Gastrocnemius medialis (tissue), 4 donors: Measurements from ENCODE around the gene SPANXN4. TPM values are rescaled to one million over a fixed set of nuclear protein-coding genes. Genes with fewer than 3 reads are reported as not detected.

ENCODE experiments used
- ATAC-seq, 2 donors: fragments of 150-250 bp; one replicate each; pipeline ENCODE4 v1.9.1; 2016
- DNase-seq, 2 donors: peaks; one replicate each; pipeline ENCODE4 v3.0.0-alpha.2; 2019
- H3K27ac ChIP-seq, 4 donors: fragments of 200-600 bp; sonication (generic); 1 replicate in 1 of 4; 2 replicates in 3 of 4; pipeline ENCODE4 v1.5.1; 2016 to 2018; ENCODE audit warnings: mild to moderate bottlenecking in 2 of 4, moderate library complexity in 1 of 4
- H3K27me3 ChIP-seq, 3 donors: fragments of 200-600 bp; sonication (generic) in 2 of 3; 1 replicate in 1 of 3; 2 replicates in 2 of 3; pipeline versions ENCODE4 v1.5.1 to v1.6.0; 2016 to 2019; ENCODE audit warnings: mild to moderate bottlenecking in 1 of 3, moderate library complexity in 1 of 3
- H3K36me3 ChIP-seq, 2 donors: fragments of 200-600 bp; sonication (generic) in 1 of 2; one replicate each; pipeline ENCODE4 v1.5.1; 2017 to 2018
- H3K4me1 ChIP-seq, 2 donors: fragments of 200-600 bp; sonication (generic) in 1 of 2; one replicate each; pipeline ENCODE4 v1.5.1; 2016 to 2017; ENCODE audit warnings: mild to moderate bottlenecking in 2 of 2
- H3K4me3 ChIP-seq, 4 donors: fragments of 200-600 bp; sonication (generic) in 3 of 4; 1 replicate in 1 of 4; 2 replicates in 3 of 4; pipeline ENCODE4 v1.5.1; 2016 to 2019; ENCODE audit warnings: mild to moderate bottlenecking in 2 of 4
- H3K9me3 ChIP-seq, 3 donors: fragments of 200-600 bp; sonication (generic) in 2 of 3; 1 replicate in 1 of 3; 2 replicates in 2 of 3; pipeline ENCODE4 v1.5.1; 2016 to 2019
- POLR2A ChIP-seq, 2 donors: fragments of 450-650 bp; IDR thresholded peaks; one replicate each; pipeline ENCODE4 v1.6.1; 2017; ENCODE audit warnings: antibody characterized with exemption in 2 of 2, mild to moderate bottlenecking in 2 of 2, moderate library complexity in 2 of 2
- in situ Hi-C, 4 donors: fragments of 200-750 bp; cut with MboI; loops; one replicate each; pipeline versions ENCODE4 v1.15.0 to v1.8.0; 2017; ENCODE audit warnings: low sequenced_read_pairs in 4 of 4
- intact Hi-C: fragments of 100-400 bp; cut with DNase I; formaldehyde crosslinking; loops from one replicate; pipeline ENCODE4 v1.15.1; 2023; ENCODE audit warnings: low total_unique reads
- total RNA-seq, 4 donors: library from RNA; depleted of rRNA; stranded (reverse); fragments of >200 nt; gene quantifications; one replicate each; pipeline versions ENCODE4 v1.1.0 to v1.2.3, GENCODE V29; 2016
- TF ChIP-seq, protein P1 (sequence below), 5 experiments: fragments of 450-650 bp in 3 of 5; fragments of 200-600 bp in 2 of 5; sonication (generic) in 2 of 5; IDR thresholded peaks in 4 of 5; conservative IDR thresholded peaks in 1 of 5; 1 replicate in 4 of 5; 2 replicates in 1 of 5; pipeline ENCODE4 v1.5.1; 2016 to 2019; ENCODE audit warnings: antibody characterized with exemption in 5 of 5, mild to moderate bottlenecking in 3 of 5, moderate library complexity in 3 of 5

SPANXN4 gene
- total RNA-seq, 4 donors from 2014 or later = not detected

GRCh38 chrX:142998447-142999198, 27.1 kb upstream of the SPANXN4 start:
- H3K9me3 ChIP-seq = no peaks in the 10 kb centered on the region
- no peaks in the 10 kb centered on the region for H3K27me3 ChIP-seq
- TF ChIP-seq, protein P1, sequence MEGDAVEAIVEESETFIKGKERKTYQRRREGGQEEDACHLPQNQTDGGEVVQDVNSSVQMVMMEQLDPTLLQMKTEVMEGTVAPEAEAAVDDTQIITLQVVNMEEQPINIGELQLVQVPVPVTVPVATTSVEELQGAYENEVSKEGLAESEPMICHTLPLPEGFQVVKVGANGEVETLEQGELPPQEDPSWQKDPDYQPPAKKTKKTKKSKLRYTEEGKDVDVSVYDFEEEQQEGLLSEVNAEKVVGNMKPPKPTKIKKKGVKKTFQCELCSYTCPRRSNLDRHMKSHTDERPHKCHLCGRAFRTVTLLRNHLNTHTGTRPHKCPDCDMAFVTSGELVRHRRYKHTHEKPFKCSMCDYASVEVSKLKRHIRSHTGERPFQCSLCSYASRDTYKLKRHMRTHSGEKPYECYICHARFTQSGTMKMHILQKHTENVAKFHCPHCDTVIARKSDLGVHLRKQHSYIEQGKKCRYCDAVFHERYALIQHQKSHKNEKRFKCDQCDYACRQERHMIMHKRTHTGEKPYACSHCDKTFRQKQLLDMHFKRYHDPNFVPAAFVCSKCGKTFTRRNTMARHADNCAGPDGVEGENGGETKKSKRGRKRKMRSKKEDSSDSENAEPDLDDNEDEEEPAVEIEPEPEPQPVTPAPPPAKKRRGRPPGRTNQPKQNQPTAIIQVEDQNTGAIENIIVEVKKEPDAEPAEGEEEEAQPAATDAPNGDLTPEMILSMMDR (IDR thresholded peaks at IDR 0.05 in 4 of 5, conservative IDR thresholded peaks at IDR 0.05 in 1 of 5) = no peak
- no peak for TF ChIP-seq POLR2A (IDR thresholded peaks at IDR 0.05)
- no peak overlapping the region for H3K4me3 ChIP-seq
- in situ Hi-C loops = no loop called here
- intact Hi-C loops = no loop called here
- ATAC-seq (no peak), DNase-seq (no peak)
- H3K4me1 ChIP-seq = no peaks in the 10 kb centered on the region
- no peaks in the 10 kb centered on the region for H3K36me3 ChIP-seq
- H3K27ac ChIP-seq = no peak overlapping the region

DNA sequence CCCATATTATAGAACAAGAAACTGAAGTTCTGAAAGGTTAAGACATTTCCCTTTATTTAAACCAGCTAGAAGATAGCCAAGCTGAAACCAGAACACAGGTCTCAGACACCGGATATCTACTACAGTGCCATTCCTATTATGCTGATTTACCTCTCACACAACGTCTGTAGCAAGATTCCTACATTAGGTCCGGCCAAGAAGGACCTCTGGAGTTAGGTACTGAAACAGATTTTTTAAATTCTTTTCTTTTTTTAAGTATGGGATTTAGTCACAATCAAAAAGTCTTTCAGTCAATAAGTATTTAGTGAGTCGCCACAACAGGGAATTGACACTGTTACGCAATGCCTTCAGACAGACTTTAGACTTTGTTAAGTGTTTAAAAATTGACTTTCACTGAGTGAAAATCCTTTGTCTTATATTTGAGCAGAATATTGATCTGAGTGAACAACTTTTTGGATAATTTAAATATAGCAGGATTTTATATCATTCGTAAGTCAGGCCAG, 26.5 kb upstream of the SPANXN4 start:
- Histone ChIP-seq H3K4me3 (no peak overlapping the region), H3K27me3 (no peaks in the 10 kb centered on the region), H3K4me1 (no peaks in the 10 kb centered on the region), H3K36me3 (no peaks in the 10 kb centered on the region), H3K9me3 (no peaks in the 10 kb centered on the region), H3K27ac (no peak overlapping the region)
- DNase-seq (no peak), ATAC-seq (no peak)
- intact Hi-C loops (no loop called here), in situ Hi-C loops (no loop called here)
- TF ChIP-seq, protein P1 (IDR thresholded peaks at IDR 0.05 in 4 of 5, conservative IDR thresholded peaks at IDR 0.05 in 1 of 5) = no peak
- TF ChIP-seq POLR2A (IDR thresholded peaks at IDR 0.05) = no peak

DNA sequence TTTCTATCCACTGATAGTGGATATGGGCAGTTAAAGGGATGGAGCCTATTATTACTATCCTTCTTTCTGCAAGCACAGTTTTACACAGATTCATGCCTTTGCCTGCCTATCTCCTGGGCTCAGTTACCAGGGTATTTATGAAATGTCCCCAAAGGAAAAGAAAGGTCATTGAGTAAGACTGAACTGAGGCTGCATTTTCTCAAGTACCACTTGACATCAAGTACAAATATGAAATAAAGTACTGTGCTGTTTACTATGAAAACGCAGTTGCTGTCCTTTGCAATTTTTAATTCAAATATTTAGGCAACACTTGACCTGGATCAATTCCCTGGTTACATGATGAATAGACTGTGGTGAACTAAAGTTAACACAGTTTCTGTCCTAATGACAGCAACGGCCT, 23.5 kb upstream of the SPANXN4 start:
- H3K27me3 ChIP-seq = no peaks in the 10 kb centered on the region
- H3K4me1 ChIP-seq = no peaks in the 10 kb centered on the region
- H3K9me3 ChIP-seq = no peaks in the 10 kb centered on the region
- H3K27ac ChIP-seq = no peak overlapping the region
- no peak overlapping the region for H3K4me3 ChIP-seq
- intact Hi-C loops = no loop called here
- no peak for DNase-seq
- ATAC-seq = no peak
- no peaks in the 10 kb centered on the region for H3K36me3 ChIP-seq
- TF ChIP-seq, protein P1 (IDR thresholded peaks at IDR 0.05 in 4 of 5, conservative IDR thresholded peaks at IDR 0.05 in 1 of 5) = no peak
- TF ChIP-seq POLR2A (IDR thresholded peaks at IDR 0.05) = no peak
- in situ Hi-C loops = no loop called here

GRCh38 chrX:143017272-143017671, 8.5 kb upstream of the SPANXN4 start:
- ATAC-seq = no peak
- intact Hi-C loops = no loop called here

More at GRCh38 chrX:143017272-143017671, 8.5 kb upstream of the SPANXN4 start:
- Histone ChIP-seq H3K4me1 (no peaks in the 10 kb centered on the region), H3K36me3 (no peaks in the 10 kb centered on the region), H3K9me3 (no peaks in the 10 kb centered on the region), H3K4me3 (no peak overlapping the region), H3K27me3 (no peaks in the 10 kb centered on the region), H3K27ac (no peak overlapping the region)
- no peak for TF ChIP-seq POLR2A (IDR thresholded peaks at IDR 0.05)
- TF ChIP-seq, protein P1 (IDR thresholded peaks at IDR 0.05 in 4 of 5, conservative IDR thresholded peaks at IDR 0.05 in 1 of 5) = no peak
- no peak for DNase-seq
- in situ Hi-C loops = no loop called here
